GM21737 (cell line): Measurements from ENCODE around the gene PANK1.
"Not testable (repeated sequence)": the region's sequence is repeated elsewhere in the genome, so short reads cannot be mapped to it uniquely, and the experiment has no call there.

Source experiments
- ATAC-seq: cut with Tn5 transposase; IDR thresholded peaks from one replicate; pipeline ENCODE4 v1.9.1; 2021; ENCODE audit warnings: mild to moderate bottlenecking, moderate library complexity; ENCODE audit not compliant: unreplicated experiment

Gene PANK1

GRCh38 chr10:89576022-89576421 lies 69.0 kb downstream of the PANK1 start:
- no peak for ATAC-seq

- ATAC-seq: no peak
These were observed 70.0 kb downstream of the PANK1 start for GRCh38 chr10:89575031-89575430.

- no peak for ATAC-seq
These were observed 70.7 kb downstream of the PANK1 start for GRCh38 chr10:89574368-89574767.

GRCh38 chr10:89567576-89568245 lies 77.3 kb downstream of the PANK1 start:
- ATAC-seq: no peak

- no peak for ATAC-seq
These were observed 78.0 kb downstream of the PANK1 start for GRCh38 chr10:89566992-89567391.

- no peak for ATAC-seq
These were observed 78.7 kb downstream of the PANK1 start for GRCh38 chr10:89566095-89566950.

- no peak for ATAC-seq
These were observed 79.9 kb downstream of the PANK1 start for GRCh38 chr10:89565180-89565579.

GRCh38 chr10:89563861-89564478 lies 81.1 kb downstream of the PANK1 start:
- no peak for ATAC-seq

GRCh38 chr10:89563311-89563710 lies 81.7 kb downstream of the PANK1 start:
- ATAC-seq: no peak

GRCh38 chr10:89556600-89556999 lies 88.4 kb downstream of the PANK1 start:
- no peak for ATAC-seq

- ATAC-seq: no peak
These were observed 89.2 kb downstream of the PANK1 start for GRCh38 chr10:89555688-89556445.

GRCh38 chr10:89554433-89554832 lies 90.6 kb downstream of the PANK1 start:
- ATAC-seq: no peak

- no peak for ATAC-seq
These were observed 91.8 kb downstream of the PANK1 start for GRCh38 chr10:89553064-89553734.

- no peak for ATAC-seq
These were observed 92.8 kb downstream of the PANK1 start for GRCh38 chr10:89552213-89552612.

GRCh38 chr10:89550509-89550908 lies 94.5 kb downstream of the PANK1 start:
- no peak for ATAC-seq

GRCh38 chr10:89549510-89549909 lies 95.5 kb downstream of the PANK1 start:
- no peak for ATAC-seq

- no peak for ATAC-seq
These were observed 96.4 kb downstream of the PANK1 start for GRCh38 chr10:89548673-89549072.

- ATAC-seq: no peak
These were observed 97.1 kb downstream of the PANK1 start for GRCh38 chr10:89547853-89548513.

GRCh38 chr10:89546651-89547050 lies 98.4 kb downstream of the PANK1 start:
- not testable (repeated sequence) for ATAC-seq

GRCh38 chr10:89543841-89544240 lies 101.2 kb downstream of the PANK1 start:
- ATAC-seq: no peak
